Activated CD8-positive, alpha-beta memory T cell treated with anti-CD3 and anti-CD28 coated beads, Interleukin-2, amount 50 U/mL, for 48 hours (primary cell): ENCODE results near the gene CMPK2.
A peak's percentile ranks its signal among the peaks of the same experiment; 100 is the strongest.

ENCODE experiments used
- DNase-seq: peaks from one replicate; pipeline ENCODE4 v3.0.0-alpha.2; 2020

Gene CMPK2

GRCh38 chr2:6841537-6842287 is 24.0 kb downstream of the CMPK2 start:
- DNase-seq: no peak

- DNase-seq: no peak
These were observed 26.9 kb downstream of the CMPK2 start for GRCh38 chr2:6838673-6839319.

- no peak for DNase-seq
These were observed 30.2 kb downstream of the CMPK2 start for GRCh38 chr2:6835467-6835866.

- DNase-seq: no peak
These were observed 31.5 kb downstream of the CMPK2 start for GRCh38 chr2:6834163-6834562.

GRCh38 chr2:6833300-6833604 is 32.5 kb downstream of the CMPK2 start:
- no peak for DNase-seq

GRCh38 chr2:6832596-6833299 is 33.0 kb downstream of the CMPK2 start:
- DNase-seq: no peak

GRCh38 chr2:6831229-6831628 is 34.5 kb downstream of the CMPK2 start:
- no peak for DNase-seq

GRCh38 chr2:6828299-6828584 is 37.5 kb downstream of the CMPK2 start:
- no peak for DNase-seq

- DNase-seq: no peak
These were observed 38.0 kb downstream of the CMPK2 start for GRCh38 chr2:6827566-6828298.

- DNase-seq: peak; percentile 66
These were observed 39.4 kb downstream of the CMPK2 start for GRCh38 chr2:6826081-6826913.

GRCh38 chr2:6824962-6825361 is 40.7 kb downstream of the CMPK2 start:
- no peak for DNase-seq

GRCh38 chr2:6823111-6823510 is 42.6 kb downstream of the CMPK2 start:
- DNase-seq: no peak

GRCh38 chr2:6822406-6822805 is 43.3 kb downstream of the CMPK2 start:
- no peak for DNase-seq

- DNase-seq: no peak
These were observed 44.7 kb downstream of the CMPK2 start for GRCh38 chr2:6820903-6821584.

GRCh38 chr2:6820236-6820635 is 45.5 kb downstream of the CMPK2 start:
- no peak for DNase-seq

- no peak for DNase-seq
These were observed 46.0 kb downstream of the CMPK2 start for GRCh38 chr2:6819668-6820067.

- no peak for DNase-seq
These were observed 47.7 kb downstream of the CMPK2 start for GRCh38 chr2:6818012-6818411.

- DNase-seq: no peak
These were observed 50.8 kb downstream of the CMPK2 start for GRCh38 chr2:6814869-6815268.

- DNase-seq: no peak
These were observed 51.4 kb downstream of the CMPK2 start for GRCh38 chr2:6814312-6814711.

GRCh38 chr2:6813573-6813972 is 52.1 kb downstream of the CMPK2 start:
- no peak for DNase-seq

GRCh38 chr2:6812857-6813530 is 52.7 kb downstream of the CMPK2 start:
- DNase-seq: no peak

GRCh38 chr2:6810961-6811360 is 54.7 kb downstream of the CMPK2 start:
- DNase-seq: no peak
